Measurements from ENCODE around the gene PI16. TPM values are rescaled to one million over a fixed set of nuclear protein-coding genes. Genes with fewer than 3 reads are reported as not detected.

PI16 gene
- total RNA-seq, 4 donors from 2014 or later, result 1.0 to 8.4 (median 2.2) TPM

GRCh38 chr6:36973647-36974046, 19.1 kb downstream of the PI16 start:
- Histone ChIP-seq H3K4me1 (peaks cover 0 to 29% (median 17%) of the 10 kb centered on the region in 3 donors), H3K4me3 (no peak overlapping the region), H3K9me3 (no peaks in the 10 kb centered on the region), H3K27me3 (no peaks in the 10 kb centered on the region), H3K36me3 (peaks cover 52 to 100% (median 83%) of the 10 kb centered on the region in 3 donors), H3K27ac (no peak overlapping the region)
- intact Hi-C loops (cut with DNase I), result no loop called here
- WGBS, 2 donors, result 89 to 92% methylated on average over 4 of the region's 4 CpGs
- no peak for TF ChIP-seq CTCF (IDR thresholded peaks at IDR 0.05)
- TF ChIP-seq POLR2A (IDR thresholded peaks at IDR 0.05), result no peak
- no peak for DNase-seq

GRCh38 chr6:36975231-36976006, 20.9 kb downstream of the PI16 start:
- peak overlapping the region in 1 of 4 donors; percentile 25 for H3K27ac ChIP-seq
- peaks cover 44 to 99% (median 68%) of the 10 kb centered on the region in 3 donors for H3K36me3 ChIP-seq
- no peak overlapping the region for H3K4me3 ChIP-seq
- intact Hi-C loops (cut with DNase I), result no loop called here
- no peak for DNase-seq
- TF ChIP-seq CTCF (IDR thresholded peaks at IDR 0.05) (no peak), POLR2A (IDR thresholded peaks at IDR 0.05) (no peak)
- H3K27me3 ChIP-seq, result no peaks in the 10 kb centered on the region
- no peaks in the 10 kb centered on the region for H3K9me3 ChIP-seq
- peaks cover 0 to 27% (median 2%) of the 10 kb centered on the region in 3 donors for H3K4me1 ChIP-seq
- WGBS, 2 donors, result 75 to 89% methylated on average over 5 of the region's 7 CpGs

GRCh38 chr6:36976007-36976264, 21.4 kb downstream of the PI16 start:
- no peaks in the 10 kb centered on the region for H3K9me3 ChIP-seq
- no peaks in the 10 kb centered on the region for H3K27me3 ChIP-seq
- intact Hi-C loops (cut with DNase I), result no loop called here
- H3K4me3 ChIP-seq, result no peak overlapping the region
- peak overlapping the region in 1 of 4 donors; percentile 25 for H3K27ac ChIP-seq
- H3K36me3 ChIP-seq, result peaks cover 43 to 99% (median 62%) of the 10 kb centered on the region in 3 donors
- DNase-seq, result no peak
- 76 to 90% methylated on average over 2 to 4 of the region's 4 CpGs for WGBS, 2 donors
- peaks cover 0 to 27% (median 3%) of the 10 kb centered on the region in 3 donors for H3K4me1 ChIP-seq
- TF ChIP-seq CTCF (IDR thresholded peaks at IDR 0.05) (no peak), POLR2A (IDR thresholded peaks at IDR 0.05) (no peak)

- TF ChIP-seq CTCF (IDR thresholded peaks at IDR 0.05) (no peak), POLR2A (IDR thresholded peaks at IDR 0.05) (no peak)
- Histone ChIP-seq H3K27ac (no peak overlapping the region), H3K9me3 (no peaks in the 10 kb centered on the region), H3K4me3 (no peak overlapping the region), H3K36me3 (peaks cover 47 to 99% (median 57%) of the 10 kb centered on the region in 3 donors), H3K27me3 (no peaks in the 10 kb centered on the region), H3K4me1 (peaks cover 0 to 27% (median 6%) of the 10 kb centered on the region in 3 donors)
- intact Hi-C loops (cut with DNase I), result no loop called here
- 90 to 93% methylated on average over 4 to 7 of the region's 7 CpGs for WGBS, 2 donors
- DNase-seq, result no peak
Measured at GRCh38 chr6:36976509-36976908, 22.0 kb downstream of the PI16 start.

DNA sequence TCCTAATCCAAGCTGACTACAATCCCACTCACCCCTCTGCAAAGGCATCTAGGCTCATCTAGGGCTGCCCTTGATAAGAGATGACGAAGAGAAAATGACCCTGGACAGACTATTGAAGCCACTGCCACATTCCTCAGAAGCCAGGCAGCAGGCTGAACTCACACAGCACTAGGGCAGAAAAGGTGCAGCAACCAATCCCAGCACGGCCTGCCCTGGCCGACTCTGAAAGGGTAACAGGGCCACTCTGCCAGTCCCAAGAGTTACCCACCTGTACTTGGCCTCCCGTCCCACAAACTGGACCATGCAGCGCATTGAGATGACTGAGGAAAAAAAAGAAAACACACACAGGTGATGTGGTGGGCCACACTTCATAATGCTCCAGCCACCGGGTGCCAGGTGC, 22.4 kb downstream of the PI16 start:
- peaks cover 0 to 32% (median 7%) of the 10 kb centered on the region in 3 donors for H3K4me1 ChIP-seq
- peaks cover 47 to 96% (median 53%) of the 10 kb centered on the region in 3 donors for H3K36me3 ChIP-seq
- intact Hi-C loops (cut with DNase I), result no loop called here
- H3K9me3 ChIP-seq, result no peaks in the 10 kb centered on the region
- DNase-seq, result no peak
- H3K4me3 ChIP-seq, result no peak overlapping the region
- TF ChIP-seq POLR2A (IDR thresholded peaks at IDR 0.05) (no peak), CTCF (IDR thresholded peaks at IDR 0.05) (no peak)
- no peaks in the 10 kb centered on the region for H3K27me3 ChIP-seq
- H3K27ac ChIP-seq, result no peak overlapping the region
- 88 to 95% methylated on average over 5 to 6 of the region's 6 CpGs for WGBS, 2 donors

All from esophagus squamous epithelium (tissue), 5 donors.